HT1080 (cell line): Measurements from ENCODE around the gene LDHA. TPM values are rescaled to one million over a fixed set of nuclear protein-coding genes. Genes with fewer than 3 reads are reported as not detected.

Experiments
- small RNA-seq: library from RNA; depleted of rRNA; stranded (forward); fragments of <200 nt; gene quantifications from one replicate; pipeline ENCODE3, GENCODE V24; 2014
- total RNA-seq: library from RNA; depleted of rRNA; stranded (reverse); fragments of >200 nt; shearing (Covaris generic); gene quantifications from 2 replicates; pipeline ENCODE4 v1.2.3, GENCODE V29; 2014; rRNA removed

LDHA gene
- total RNA-seq, 1 experiment from 2014 or later = 1,482 TPM

Small RNA genes lying within 50 kb of the gene (small RNA-seq; reads per million reads assigned to genes)
- 0.11 reads per million for gene MIR3159

Other genes starting within 250 kb of the LDHA start
- 2.7 and 3.9 TPM in 2 replicates for gene MRGPRX4, start 221.7 kb upstream of the LDHA start, total RNA-seq
- not detected in 2 replicates for gene SAA4, start 157.8 kb upstream of the LDHA start, total RNA-seq
- 0.29 TPM in 1 of 2 replicates, not detected in the other for gene SAA2, start 145.9 kb upstream of the LDHA start, total RNA-seq
- 0.69 and 1.7 TPM in 2 replicates for gene SAA1, start 128.3 kb upstream of the LDHA start, total RNA-seq
- gene HPS5, start 72.4 kb upstream of the LDHA start, total RNA-seq = 18.6 and 19.2 TPM in 2 replicates
- gene GTF2H1, start 72.0 kb upstream of the LDHA start, total RNA-seq = 70.3 and 85.8 TPM in 2 replicates
- gene LDHC, start 17.8 kb downstream of the LDHA start, total RNA-seq = not detected in 2 replicates
- not detected in 2 replicates for gene LDHAL6A, start 61.3 kb downstream of the LDHA start, total RNA-seq
- 114 and 142 TPM in 2 replicates for gene TSG101, start 132.4 kb downstream of the LDHA start, total RNA-seq
- 14.2 and 19.9 TPM in 2 replicates for gene UEVLD, start 194.2 kb downstream of the LDHA start, total RNA-seq
- 0.73 TPM in 1 of 2 replicates, not detected in the other for gene MISFA, start 205.2 kb downstream of the LDHA start, total RNA-seq
- 15.5 and 16.7 TPM in 2 replicates for gene SPTY2D1, start 239.8 kb downstream of the LDHA start, total RNA-seq